GOT3 (cell line): Measurements from ENCODE around the gene KAZN.

ENCODE experiments used
- DNase-seq: peaks from one replicate; lab custom pipeline; 2025; ENCODE audit warnings: mixed read lengths; lab: John Stamatoyannopoulos, UW

Gene KAZN

DNA sequence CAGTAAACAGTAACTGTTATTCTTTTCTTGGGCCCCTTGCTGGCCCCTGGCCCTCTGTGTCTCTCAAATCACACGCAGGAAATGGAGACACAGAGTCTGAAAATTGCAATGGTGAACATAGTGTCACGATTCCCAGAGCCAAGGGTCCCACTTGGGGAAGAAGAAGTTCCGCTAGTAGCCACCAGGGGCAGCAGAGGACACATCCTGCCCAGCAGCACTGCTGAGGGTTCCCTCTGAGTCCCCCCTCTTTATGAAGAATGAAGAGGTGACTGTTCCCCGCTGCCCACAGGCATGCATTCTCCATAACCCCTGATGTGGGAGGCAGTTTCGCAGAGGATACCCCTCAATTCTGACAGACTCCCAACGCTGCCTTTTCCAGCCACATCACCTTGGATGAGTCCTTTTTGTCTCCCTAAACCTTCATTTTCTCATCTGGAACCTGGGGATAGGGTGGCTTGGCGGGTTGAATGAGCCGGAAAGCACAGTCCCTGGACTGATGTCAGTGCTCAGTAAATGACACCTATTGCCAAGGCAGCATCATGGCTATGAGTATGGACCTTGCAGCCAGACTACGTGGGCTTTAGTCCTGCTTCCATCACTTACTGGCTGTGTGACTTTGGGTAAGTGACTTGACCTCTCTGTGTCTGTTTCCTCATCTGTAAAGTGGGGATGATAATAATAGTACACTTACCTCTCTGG lies 317.0 kb downstream of the KAZN start:
- DNase-seq, result no peak

DNA sequence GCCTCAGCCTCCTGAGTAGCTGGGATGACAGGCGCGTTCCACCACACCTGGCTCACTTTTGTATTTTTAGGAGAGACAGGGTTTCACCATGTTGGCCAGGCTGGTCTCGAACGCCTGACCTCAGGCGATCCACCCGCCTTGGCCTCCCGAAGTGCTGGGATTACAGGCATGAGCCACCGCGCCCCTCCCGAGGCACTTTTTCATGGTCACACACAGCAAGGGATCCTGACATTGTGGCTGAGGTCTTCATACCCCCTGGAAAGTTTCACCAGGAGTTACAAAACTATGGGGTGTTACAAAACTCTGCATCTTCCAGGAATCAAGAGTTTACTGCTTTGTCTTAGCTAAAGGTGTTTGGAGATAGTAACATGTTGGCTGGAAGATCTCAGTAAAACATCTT lies 320.8 kb downstream of the KAZN start:
- DNase-seq, result no peak

DNA sequence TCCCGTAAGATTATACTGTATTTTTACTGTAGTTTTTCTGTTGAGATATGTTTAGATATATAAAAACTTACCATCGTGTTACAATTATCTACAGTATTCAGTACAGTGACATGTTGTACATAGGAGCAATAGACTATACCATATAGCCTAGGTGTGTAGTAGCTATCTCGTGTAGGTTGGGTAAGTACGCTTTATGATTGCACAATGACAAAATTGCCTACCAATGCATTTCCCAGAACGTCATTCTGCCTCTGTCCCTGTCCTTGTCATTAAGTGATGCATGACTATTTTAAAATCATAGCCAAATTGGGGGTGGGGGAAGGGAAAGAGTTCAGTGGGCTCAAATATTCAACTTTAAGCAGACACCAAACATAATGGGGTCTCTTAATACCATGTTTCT lies 321.3 kb downstream of the KAZN start:
- DNase-seq, result no peak

DNA sequence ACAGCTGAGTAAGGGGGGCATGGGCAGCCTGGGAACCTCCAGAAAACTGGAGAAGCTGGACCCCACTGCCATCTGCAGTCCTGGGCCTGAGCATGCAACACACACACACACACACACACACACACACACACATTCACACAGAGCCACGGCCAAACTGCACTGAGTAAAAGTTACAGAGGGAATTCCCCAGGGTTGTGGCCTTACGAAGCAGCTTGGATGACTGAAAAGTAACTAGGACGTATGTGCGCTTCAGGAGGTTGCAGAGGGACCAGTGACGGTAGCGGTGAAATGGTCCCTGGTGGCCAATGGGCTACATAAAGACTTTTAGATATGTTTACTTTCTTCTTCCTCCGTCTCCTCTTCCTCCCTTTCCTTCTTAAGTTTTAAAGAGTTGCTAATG lies 322.6 kb downstream of the KAZN start:
- no peak for DNase-seq

DNA sequence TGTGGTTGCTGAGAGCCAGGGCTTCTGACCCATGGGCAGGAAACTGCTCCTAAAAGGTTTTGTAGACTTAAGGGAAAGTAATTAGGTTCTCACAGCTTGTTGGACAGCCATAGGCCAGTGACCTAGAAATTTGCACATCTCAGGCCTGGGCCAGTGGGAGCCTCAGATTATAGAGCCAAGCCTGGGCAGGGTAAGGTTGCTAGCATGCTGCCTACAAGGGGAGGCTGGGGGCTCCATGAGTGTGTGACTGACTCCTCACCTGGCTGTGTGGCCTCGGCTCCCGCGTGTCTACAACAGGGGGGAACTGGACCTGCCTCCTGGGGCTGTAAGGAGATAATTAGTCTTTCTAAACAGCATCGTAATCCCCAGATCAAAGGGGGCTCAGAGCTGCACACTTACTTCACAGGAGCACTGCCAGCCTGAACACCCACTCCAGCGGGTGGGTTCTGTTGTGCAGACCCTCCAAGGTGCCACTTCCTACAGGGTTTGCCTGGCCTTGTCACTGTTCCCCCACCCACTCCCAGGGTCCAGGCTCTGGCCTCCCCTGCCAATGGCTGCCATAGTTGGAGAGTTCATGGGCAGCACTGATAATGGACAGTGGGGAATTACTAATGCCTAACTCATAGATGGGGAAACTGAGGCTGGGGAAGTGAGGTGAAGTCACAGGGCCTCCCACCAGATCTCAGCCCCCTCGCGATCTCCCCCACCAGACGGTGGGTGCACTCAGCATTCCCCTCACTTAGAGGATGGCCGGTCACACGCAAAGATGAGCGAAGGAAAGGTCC lies 324.6 kb downstream of the KAZN start:
- no peak for DNase-seq

DNA sequence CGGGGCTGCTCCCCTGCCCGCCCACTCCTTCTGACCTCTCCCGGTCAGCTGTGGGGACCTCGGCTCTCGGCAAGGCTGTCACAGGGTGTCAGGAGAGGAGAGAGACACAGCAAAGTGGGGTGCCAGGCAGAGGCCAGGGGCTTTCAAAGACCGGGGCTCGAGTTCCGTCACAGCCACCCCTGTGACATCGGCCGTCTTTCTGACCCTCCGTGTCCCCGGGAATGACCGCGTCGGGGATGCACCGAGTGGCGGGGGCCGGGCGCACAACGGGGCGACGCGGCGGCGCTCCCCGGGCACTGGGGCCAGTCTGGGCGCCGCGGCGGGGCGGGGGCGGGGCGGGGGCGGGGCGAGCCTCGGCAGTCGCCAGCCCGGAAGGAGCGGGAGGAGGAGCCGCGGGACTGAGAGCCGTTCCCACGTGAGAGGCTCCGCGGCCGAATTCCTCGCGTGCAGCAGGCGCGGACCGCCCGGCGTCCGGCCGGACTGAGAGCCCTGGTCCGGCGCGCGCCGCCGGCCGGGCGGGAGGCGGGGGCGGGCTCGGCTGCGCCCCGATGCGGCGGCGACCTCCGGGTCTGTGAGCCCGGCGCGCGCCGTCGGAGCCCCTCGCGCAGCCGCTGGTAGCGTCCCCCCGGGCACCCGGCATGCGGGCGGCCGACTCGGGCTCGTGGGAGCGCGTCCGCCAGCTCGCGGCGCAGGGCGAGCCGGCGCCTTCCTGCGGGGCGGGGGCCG lies 325.4 kb downstream of the KAZN start:
- no peak for DNase-seq

DNA sequence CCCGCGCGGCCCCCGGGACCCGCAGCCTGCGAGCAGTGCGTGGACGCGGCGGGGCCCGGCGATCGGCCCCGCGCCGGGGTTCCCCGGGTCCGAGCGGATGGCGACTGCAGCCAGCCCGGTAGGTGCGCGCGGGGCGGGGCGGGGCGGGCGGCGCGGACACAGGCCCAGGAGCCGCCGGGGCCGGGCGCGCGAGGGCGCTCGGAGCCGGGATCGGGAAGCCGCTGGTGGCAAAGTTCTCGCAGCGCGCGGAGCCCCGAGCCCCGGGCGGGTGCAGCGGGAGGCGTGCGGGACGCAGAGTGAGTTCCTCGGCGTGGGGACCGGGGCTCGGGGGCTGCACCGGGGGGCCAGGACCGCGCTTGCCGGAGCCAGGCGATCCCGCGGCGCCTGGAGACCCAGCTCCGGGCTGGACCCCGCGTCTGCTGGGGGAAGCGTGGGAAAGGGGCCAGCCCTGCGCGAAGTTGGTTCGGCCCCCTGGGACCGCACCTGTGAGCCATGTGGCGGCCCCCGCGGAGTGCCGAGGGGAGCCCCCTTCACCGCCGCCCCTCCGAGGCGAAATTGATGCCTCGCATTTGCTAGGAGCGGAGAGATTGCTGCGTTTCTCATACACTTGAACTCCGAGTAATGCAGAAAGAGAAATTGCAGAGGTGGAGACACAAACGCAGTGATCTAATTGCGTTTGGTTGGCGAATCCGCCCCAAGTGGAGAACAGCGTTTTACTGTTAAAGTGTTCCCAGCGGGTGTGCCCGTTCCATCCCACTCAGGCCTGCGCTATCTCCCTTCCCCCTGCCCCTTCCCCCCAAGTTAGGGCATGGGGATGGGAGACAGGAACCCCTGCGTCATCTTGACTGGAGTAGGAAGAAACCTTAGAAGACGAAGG lies 326.2 kb downstream of the KAZN start:
- DNase-seq, result no peak

DNA sequence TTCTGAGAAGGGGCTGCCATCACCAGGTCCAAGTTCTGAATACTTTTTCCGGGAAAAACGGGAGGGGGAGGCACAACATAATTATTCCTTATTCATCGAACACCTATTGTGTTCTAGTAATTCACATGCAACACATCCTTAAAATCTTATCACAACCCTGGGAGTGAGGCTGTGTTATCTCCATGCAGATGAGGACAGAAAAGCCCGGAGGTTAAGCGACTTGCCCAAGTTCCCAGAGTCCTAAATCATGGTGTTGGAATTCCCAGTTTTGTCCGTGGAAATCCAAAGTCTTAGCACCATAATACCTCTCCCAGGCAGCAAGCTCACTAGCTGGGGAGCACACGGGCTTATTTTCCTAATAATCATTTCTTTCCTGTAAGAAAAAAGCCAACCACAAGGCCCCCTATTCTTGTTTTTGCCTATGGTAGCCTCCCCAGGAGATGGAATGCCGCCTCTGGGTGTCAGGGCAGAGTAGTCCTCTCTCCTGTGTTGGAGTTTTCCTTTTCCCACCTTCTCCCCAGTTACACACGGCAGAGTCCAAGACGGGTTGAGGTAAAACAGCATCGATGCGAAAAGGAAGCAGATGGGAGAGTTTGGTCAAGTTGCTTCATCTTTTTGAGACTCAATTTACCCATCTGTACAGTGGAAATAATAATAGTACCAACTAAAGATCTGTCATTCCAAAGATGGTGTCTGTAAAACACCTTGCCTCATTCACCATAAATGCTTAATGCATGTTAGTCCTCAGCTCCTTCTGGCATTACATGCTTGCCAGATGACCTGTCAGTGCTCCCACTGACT lies 327.1 kb downstream of the KAZN start:
- DNase-seq, result no peak

DNA sequence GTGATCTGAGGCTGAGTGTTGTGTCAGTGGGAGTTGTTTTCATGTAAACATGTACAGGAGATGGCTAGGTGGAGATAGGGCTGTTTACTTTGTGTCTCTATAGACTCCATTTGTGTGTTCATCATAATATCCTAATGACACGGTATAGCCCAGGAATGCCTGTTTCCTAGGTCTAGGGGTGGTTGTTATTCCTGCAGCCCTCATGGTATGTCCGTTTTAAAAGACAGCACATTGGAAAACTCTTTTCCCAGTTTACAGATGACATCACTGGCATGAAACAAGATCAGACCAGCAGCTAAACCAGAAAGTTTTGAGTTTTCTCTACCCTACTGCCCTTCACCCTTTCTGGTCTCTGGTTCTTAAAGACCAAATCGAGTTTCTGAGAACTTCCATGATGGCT lies 327.7 kb downstream of the KAZN start:
- DNase-seq, result no peak

DNA sequence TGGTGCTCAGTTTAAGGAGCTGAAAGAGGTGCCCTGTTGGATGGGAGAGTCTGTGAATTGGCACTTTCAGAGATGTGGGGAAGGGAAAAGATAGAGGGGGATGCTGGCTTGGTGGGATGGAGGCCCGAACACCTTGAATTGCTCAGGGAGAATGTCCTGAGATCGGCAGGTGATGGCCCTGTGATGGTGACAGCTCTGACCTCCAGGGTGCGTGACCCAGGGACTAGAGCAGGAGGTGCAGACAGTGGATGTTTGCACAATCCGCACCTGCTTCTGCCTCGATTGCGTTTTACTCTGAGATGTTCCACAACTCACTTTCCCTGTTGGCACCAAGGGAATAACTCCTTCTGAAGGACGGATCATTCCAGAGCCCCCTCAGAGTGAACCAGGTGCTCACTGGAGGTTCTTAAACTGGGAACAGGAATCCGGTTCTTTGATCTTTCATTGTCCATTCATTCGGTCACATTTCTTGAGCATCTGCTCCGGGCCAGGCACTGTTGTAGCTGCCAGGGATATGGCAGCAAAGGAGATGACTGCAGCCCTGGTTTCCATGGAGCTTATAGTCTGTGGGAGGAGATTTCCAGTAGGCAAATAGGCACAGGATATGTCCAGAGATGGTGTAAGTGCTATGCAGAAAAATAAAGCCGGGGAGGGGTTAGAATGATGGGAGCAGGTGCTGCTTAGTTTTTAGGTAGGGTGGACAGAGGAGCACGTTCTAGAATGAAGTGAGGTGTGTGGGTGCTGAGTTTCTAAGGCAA lies 328.5 kb downstream of the KAZN start:
- DNase-seq, result no peak

DNA sequence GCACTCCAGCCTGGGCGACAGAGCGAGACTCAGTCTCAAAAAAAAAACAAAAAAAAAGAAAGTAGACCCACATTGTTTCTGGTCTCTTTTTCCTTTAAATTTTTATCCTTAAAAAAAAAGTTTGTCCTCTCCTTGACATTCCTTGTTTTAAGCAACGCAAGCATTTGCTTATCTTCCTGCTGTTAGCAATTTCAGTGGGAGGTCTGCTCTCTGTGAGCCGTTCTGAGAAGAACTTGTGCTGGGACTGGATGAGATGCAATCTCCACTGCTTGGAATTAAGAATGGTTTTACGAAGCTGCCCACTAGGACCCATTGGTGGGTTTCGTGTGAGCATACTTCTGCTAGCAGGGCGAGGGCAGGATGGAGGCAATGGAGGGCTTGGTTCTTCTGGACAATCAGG lies 329.9 kb downstream of the KAZN start:
- no peak for DNase-seq

DNA sequence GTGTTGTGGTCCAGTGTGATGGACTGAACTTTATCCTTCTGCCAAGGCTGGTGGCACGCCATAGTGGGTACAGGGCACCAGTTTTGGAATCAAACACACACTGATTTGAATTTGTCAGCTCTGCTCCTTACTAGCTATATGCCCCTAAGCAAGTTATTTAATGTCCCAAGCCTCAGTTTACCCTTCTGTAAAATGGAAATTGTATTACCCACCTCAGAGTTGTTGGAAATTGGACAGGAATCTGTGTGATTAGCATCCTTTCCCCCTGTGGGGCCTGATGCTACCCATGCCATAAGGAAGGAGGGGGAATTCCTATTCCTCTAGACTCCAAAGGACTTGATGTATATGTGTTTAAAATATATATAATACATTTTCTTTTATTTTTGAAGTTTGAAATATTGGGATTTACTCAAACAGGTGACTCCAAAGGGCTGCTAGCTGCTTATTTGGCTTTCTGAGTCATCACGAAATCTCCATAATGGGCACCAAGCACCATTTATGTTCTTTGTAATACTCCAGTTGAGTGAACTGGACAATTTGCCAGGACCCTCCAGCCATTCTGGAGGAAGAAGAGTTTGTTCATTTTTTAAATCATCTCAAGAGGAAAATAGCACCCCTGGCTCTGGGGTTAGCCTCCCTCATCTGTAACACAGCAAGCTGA lies 330.5 kb downstream of the KAZN start:
- no peak for DNase-seq

DNA sequence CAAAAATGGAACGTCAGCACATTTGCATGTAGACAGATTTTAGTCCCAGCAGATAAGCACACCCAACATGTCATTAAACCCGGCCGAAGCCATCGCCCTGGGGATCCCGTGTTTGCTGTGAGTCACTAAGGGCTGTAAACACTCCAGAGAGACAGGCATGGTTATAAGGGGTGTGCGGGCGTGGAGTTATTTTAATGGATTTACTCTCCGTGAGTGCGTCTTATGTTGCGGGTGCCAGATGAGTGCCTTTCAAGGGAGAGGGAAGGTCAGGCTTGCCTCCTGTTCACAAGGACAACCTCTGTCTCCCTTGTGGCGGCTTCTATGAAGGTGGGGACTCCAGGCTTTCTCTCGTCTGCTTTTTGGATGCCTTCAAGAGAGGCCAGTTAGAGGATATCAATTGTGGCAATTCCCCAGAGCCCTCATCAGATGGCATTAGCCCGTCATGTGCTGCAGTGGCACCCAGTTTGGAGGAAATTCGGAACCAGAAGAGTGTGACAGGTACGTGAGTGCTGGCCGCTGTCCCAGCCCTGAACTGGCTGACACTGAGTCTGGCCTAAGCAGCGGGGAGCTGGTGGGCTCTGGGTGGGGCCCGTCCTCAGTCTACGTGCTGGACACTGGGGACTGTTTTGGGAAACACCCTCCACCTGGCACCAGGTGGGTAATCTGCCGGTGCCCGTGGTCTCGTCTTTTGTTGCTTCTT lies 331.2 kb downstream of the KAZN start:
- no peak for DNase-seq

DNA sequence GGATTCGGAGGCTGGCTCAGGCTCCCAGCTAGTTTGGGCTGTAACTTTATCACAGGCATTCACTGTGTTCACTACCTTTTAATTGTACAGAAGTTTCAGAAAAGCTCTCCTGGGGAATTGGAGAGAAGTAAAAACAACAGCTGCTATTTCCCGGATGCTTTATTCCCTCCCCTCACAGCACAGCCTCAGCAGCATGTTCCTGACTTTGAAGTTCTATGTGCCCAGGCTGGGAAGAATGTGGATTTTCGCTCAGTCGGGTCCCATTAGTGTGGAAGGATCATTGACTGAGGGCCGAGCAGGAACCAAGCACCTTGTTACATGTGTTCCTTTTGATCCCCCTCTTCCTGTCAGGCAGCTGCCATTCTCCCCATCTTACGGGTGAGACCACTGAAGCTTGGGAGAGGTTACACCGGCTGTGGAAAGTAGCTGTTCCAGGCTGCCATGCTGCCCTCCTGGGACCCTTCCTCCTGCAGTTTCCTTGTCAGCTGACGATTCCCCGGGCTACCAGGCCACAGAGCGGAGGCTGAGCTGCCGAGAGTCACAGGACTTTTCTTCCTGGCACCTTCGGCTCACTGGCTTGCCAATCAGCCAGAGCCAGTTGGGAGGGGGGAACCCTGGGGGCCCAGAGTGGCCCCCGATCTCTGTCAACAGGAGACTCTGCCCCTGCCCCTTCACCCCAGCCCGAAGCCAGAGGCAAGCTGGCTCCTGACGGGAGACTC lies 331.9 kb downstream of the KAZN start:
- no peak for DNase-seq

DNA sequence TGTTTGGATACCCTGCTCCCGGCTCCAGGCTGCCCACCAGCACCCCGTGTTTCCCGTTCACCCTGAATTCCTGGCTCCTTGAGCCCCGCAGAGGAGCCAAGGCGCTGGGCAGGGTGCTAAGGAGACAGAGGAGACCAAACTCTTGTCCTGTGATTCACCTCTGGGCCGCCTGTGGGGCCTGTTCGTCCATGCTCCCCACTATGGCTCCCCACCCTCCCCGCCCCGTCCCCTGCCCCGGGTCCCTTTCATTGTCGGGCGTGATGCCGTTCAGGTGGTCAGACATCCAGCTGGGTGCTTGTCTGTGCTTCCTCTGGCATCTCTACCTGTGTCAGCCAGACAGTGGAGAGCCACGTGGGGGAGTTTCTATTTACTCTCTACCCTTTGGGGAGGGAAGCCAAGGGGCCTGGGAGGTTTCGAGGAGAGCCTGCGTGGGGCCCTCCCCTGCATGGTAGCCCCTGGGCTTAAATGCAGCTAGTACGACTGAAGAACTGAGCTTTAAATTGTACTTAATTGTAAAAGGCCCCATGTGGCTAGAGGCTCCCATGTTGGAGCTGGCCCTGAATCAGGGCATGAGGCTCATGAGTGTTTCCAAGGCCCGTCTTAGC lies 333.7 kb downstream of the KAZN start:
- no peak for DNase-seq

DNA sequence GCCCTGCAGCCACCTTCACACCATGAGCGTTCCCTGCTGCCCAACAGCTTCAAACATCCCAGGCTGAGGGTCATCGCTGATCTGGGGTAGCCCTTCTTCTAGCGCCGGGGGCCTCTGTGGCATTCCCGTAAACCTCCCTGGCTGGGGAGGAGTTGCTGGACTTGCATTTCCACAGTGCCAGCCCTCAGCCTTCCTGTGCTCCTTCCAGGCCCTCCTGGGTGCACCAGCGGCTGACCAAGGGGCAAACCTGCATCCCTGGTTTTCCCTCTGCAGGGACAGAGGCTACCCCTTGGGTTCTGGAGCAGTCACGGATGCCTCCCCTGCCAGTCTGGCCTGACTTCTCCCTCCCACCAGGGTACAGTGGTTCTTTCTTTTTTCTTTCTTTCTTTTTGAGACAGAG lies 336.4 kb downstream of the KAZN start:
- DNase-seq, result no peak

DNA sequence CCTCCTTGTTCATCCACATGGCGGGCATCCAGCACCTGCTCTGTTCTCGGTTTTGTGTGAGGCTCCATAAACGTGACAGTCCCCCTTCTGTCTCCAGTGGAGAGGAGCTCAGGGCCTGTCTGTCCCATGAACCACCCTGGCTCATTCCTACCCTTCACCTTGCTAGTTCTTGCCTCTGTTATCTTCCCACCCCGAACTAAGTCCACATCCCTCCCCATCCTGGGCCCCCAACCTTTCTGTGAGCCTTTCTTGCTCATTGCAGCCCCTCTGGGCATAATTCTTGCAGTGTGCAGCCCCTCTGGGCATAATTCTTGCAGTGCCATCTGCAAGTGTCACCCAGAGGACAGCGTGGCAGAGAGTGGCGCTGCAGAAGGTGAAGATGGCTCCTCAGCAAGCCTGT lies 338.3 kb downstream of the KAZN start:
- no peak for DNase-seq

DNA sequence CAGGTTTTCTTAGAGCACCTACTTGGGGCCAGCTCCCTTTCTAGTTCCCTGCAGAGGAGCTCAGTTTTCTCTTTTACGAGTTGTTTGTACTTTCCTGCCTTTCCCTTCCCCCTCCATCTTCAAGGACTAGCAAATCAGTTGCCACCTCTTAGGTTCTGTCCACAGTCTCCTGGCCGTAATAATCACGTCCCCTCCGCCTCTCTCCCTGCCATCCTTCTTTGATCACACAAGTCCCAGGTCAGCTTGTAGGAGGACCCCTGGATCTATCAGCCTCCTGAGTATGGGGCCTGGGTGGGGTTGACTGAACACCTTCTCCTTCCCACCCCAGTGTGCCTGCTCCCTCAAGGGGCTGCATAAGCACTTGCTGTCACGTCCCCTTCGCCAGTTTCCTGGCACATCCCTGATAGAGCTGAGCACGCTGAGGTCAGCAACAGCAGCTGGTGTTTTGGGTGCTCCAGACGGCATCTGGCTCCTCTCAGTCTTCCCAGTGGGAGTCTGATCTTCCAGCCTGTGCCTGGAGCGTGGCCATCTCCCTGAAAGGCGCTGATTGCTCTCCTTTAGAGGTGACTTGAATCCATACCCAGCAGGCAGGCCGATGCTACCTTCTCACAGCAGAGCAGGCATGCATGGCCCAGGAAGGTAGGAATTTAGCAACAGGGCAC lies 338.9 kb downstream of the KAZN start:
- no peak for DNase-seq
